Measurements from ENCODE around the gene DUOX2.

DNA sequence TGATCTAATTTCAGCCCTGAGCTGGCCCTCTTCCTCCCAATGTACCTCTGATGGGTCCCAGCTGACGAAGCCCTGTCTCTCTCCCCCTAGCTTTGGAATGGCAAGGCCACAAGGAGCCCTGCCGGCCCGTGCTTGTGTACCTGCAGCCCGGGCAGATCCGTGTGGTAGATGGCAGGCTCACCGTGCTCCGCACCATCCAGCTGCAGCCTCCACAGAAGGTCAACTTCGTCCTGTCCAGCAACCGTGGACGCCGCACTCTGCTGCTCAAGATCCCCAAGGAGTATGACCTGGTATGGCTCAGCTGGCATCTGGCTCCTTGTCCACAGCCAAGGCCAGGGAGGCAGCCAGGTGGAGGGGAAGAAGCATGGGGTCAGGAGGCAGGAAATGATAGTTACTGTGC is 30.0 kb upstream of the DUOX2 start:
- TF ChIP-seq, protein P1, sequence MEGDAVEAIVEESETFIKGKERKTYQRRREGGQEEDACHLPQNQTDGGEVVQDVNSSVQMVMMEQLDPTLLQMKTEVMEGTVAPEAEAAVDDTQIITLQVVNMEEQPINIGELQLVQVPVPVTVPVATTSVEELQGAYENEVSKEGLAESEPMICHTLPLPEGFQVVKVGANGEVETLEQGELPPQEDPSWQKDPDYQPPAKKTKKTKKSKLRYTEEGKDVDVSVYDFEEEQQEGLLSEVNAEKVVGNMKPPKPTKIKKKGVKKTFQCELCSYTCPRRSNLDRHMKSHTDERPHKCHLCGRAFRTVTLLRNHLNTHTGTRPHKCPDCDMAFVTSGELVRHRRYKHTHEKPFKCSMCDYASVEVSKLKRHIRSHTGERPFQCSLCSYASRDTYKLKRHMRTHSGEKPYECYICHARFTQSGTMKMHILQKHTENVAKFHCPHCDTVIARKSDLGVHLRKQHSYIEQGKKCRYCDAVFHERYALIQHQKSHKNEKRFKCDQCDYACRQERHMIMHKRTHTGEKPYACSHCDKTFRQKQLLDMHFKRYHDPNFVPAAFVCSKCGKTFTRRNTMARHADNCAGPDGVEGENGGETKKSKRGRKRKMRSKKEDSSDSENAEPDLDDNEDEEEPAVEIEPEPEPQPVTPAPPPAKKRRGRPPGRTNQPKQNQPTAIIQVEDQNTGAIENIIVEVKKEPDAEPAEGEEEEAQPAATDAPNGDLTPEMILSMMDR (IDR thresholded peaks at IDR 0.05) = no peak
- TF ChIP-seq POLR2A (IDR thresholded peaks at IDR 0.05) = no peak

Measured in heart left ventricle (tissue), 13 donors.